Fibroblast of lung (primary cell): ENCODE data around the gene RARS1. TPM values are rescaled to one million over a fixed set of nuclear protein-coding genes. Genes with fewer than 3 reads are reported as not detected.

Experiments
- DNase-seq, 2 donors: peaks; one replicate each; pipeline versions ENCODE4 v3.0.0 to v3.0.0-alpha.2; 2010; ENCODE audit warnings: low read depth in 2 of 2
- H2AFZ ChIP-seq: 2 replicates; pipeline ENCODE4 v1.5.1; 2012; ENCODE audit warnings: low read length, control low read depth, inconsistent platforms
- H3K27ac ChIP-seq: 2 replicates; pipeline ENCODE4 v1.5.1; 2011; ENCODE audit warnings: low read length, control low read depth; ENCODE audit not compliant: insufficient read depth
- H3K27me3 ChIP-seq: 2 replicates; pipeline ENCODE4 v1.5.1; 2011; ENCODE audit warnings: mild to moderate bottlenecking, low read length; ENCODE audit not compliant: control insufficient read depth, insufficient read depth
- H3K36me3 ChIP-seq: 2 replicates; pipeline ENCODE4 v1.5.1; 2011; ENCODE audit warnings: low read length; ENCODE audit not compliant: control insufficient read depth, insufficient read depth
- H3K4me1 ChIP-seq: 2 replicates; pipeline ENCODE4 v1.5.1; 2011; ENCODE audit warnings: low read length; ENCODE audit not compliant: control insufficient read depth, insufficient read depth; ENCODE audit errors: extremely low read depth
- H3K4me2 ChIP-seq: 2 replicates; pipeline ENCODE4 v1.5.1; 2011; ENCODE audit warnings: low read length, control low read depth; ENCODE audit not compliant: insufficient read depth; ENCODE audit errors: extremely low read depth
- H3K4me3 ChIP-seq, 4 experiments: fragments of 200-600 bp in 1 of 4; sonication (generic) in 1 of 4; replicated peaks in 1 of 4; 2 replicates each; pipeline ENCODE4 v1.5.1; 2011 to 2016; ENCODE audit warnings: low read length in 4 of 4, low read depth in 3 of 4, mild to moderate bottlenecking in 3 of 4, control low read depth in 2 of 4, inconsistent platforms in 1 of 4, mixed read lengths in 1 of 4; ENCODE audit not compliant: insufficient read depth in 1 of 4; ENCODE audit errors: control extremely low read depth in 1 of 4
- H3K79me2 ChIP-seq: 2 replicates; pipeline ENCODE4 v1.5.1; 2012; ENCODE audit warnings: mild to moderate bottlenecking, low read length, inconsistent platforms; ENCODE audit not compliant: control insufficient read depth, insufficient read depth
- H3K9ac ChIP-seq: 2 replicates; pipeline ENCODE4 v1.5.1; 2011; ENCODE audit warnings: mild to moderate bottlenecking, low read length, control low read depth; ENCODE audit not compliant: insufficient read depth
- H3K9me3 ChIP-seq: 2 replicates; pipeline ENCODE4 v1.5.1; 2012; ENCODE audit warnings: low read depth, low read length; ENCODE audit not compliant: control insufficient read depth, insufficient read depth
- H4K20me1 ChIP-seq: 2 replicates; pipeline ENCODE4 v1.5.1; 2011; ENCODE audit warnings: low read length; ENCODE audit not compliant: control insufficient read depth, insufficient read depth; ENCODE audit errors: extremely low read depth
- CTCF ChIP-seq, 2 donors: IDR thresholded peaks in 1 of 2; conservative IDR thresholded peaks in 1 of 2; 1 replicate in 1 of 2; 2 replicates in 1 of 2; pipeline ENCODE4 v1.5.1; 2011 to 2012; ENCODE audit warnings: low read length in 2 of 2, control low read depth in 1 of 2, inconsistent platforms in 1 of 2, low read depth in 1 of 2, mild to moderate bottlenecking in 1 of 2
- EZH2 ChIP-seq: IDR thresholded peaks from 2 replicates; pipeline ENCODE4 v1.5.1; 2012; ENCODE audit warnings: low read length, control low read depth, mild to moderate bottlenecking; ENCODE audit errors: missing control alignments
- polyA plus RNA-seq, 2 donors: library from polyadenylated mRNA; depleted of rRNA in 1 of 2; stranded (reverse) in 1 of 2; unstranded in 1 of 2; fragments of >200 nt; gene quantifications; 2 replicates each; pipeline ENCODE4 v1.2.1, GENCODE V29; 2011 to 2012; ENCODE audit warnings: missing spikeins in 1 of 2
- total RNA-seq: library from RNA; depleted of rRNA; stranded (reverse); fragments of >200 nt; gene quantifications from 2 replicates; pipeline ENCODE4 v1.2.1, GENCODE V29; 2014

The RARS1 gene
- total and polyA plus RNA-seq, 2 donors (not counting 1 experiment from before 2014, with no cell fraction given), result 111 to 135 TPM

GRCh38 chr5:168472329-168472728 lies 13.9 kb upstream of the RARS1 start:
- H2AFZ ChIP-seq, result peak overlapping the region; percentile 21
- H3K27ac ChIP-seq, result peak overlapping the region; percentile 55
- H3K9ac ChIP-seq, result no peak overlapping the region
- no peaks in the 10 kb centered on the region for H4K20me1 ChIP-seq
- H3K4me3 ChIP-seq, result no peak overlapping the region
- TF ChIP-seq CTCF (conservative IDR thresholded peaks at IDR 0.05 in 1 of 2, IDR thresholded peaks at IDR 0.05 in 1 of 2; ENCODE audit: low read depth in 1 of 2, low read length in 2 of 2), result peak; percentile 52 to 61
- TF ChIP-seq EZH2, result no peak
- peak overlapping the region; percentile 26 for H3K4me2 ChIP-seq
- H3K9me3 ChIP-seq, result no peaks in the 10 kb centered on the region
- peaks cover 4% of the 10 kb centered on the region for H3K4me1 ChIP-seq
- H3K27me3 ChIP-seq, result no peaks in the 10 kb centered on the region
- no peaks in the 10 kb centered on the region for H3K79me2 ChIP-seq
- peak; percentile 92 to 97 for DNase-seq
- no peaks in the 10 kb centered on the region for H3K36me3 ChIP-seq

- H2AFZ ChIP-seq, result no peak overlapping the region
- no peak for DNase-seq
- TF ChIP-seq CTCF (conservative IDR thresholded peaks at IDR 0.05 in 1 of 2, IDR thresholded peaks at IDR 0.05 in 1 of 2; ENCODE audit: low read depth in 1 of 2, low read length in 2 of 2) (no peak), EZH2 (no peak)
- no peak overlapping the region for H3K4me3 ChIP-seq
- no peaks in the 10 kb centered on the region for H3K36me3 ChIP-seq
- no peaks in the 10 kb centered on the region for H3K27me3 ChIP-seq
- H3K4me1 ChIP-seq, result peaks cover 2% of the 10 kb centered on the region
- H3K9ac ChIP-seq, result no peak overlapping the region
- H3K4me2 ChIP-seq, result no peak overlapping the region
- no peaks in the 10 kb centered on the region for H4K20me1 ChIP-seq
- H3K79me2 ChIP-seq, result no peaks in the 10 kb centered on the region
- no peaks in the 10 kb centered on the region for H3K9me3 ChIP-seq
- no peak overlapping the region for H3K27ac ChIP-seq
These were observed 12.0 kb upstream of the RARS1 start for GRCh38 chr5:168474319-168474718.

- Histone ChIP-seq H3K27ac (no peak overlapping the region), H2AFZ (peak overlapping the region; percentile 20), H3K4me2 (no peak overlapping the region)
These were observed 9.2 kb upstream of the RARS1 start for GRCh38 chr5:168477060-168477459.

More at GRCh38 chr5:168477060-168477459, 9.2 kb upstream of the RARS1 start:
- H3K79me2 ChIP-seq, result no peaks in the 10 kb centered on the region
- H3K9me3 ChIP-seq, result no peaks in the 10 kb centered on the region
- no peak overlapping the region for H3K4me3 ChIP-seq
- DNase-seq, result peak; percentile 52 to 90
- TF ChIP-seq EZH2 (no peak), CTCF (conservative IDR thresholded peaks at IDR 0.05 in 1 of 2, IDR thresholded peaks at IDR 0.05 in 1 of 2; ENCODE audit: low read depth in 1 of 2, low read length in 2 of 2) (no peak)
- no peaks in the 10 kb centered on the region for H3K27me3 ChIP-seq
- no peaks in the 10 kb centered on the region for H4K20me1 ChIP-seq
- H3K9ac ChIP-seq, result no peak overlapping the region
- H3K4me1 ChIP-seq, result peaks cover 2% of the 10 kb centered on the region
- no peaks in the 10 kb centered on the region for H3K36me3 ChIP-seq
